K562 (cell line): Measurements from ENCODE around the gene MTF1. TPM values are rescaled to one million over a fixed set of nuclear protein-coding genes. Genes with fewer than 3 reads are reported as not detected.

Source experiments
- KDM1A ChIP-seq, 2 experiments: fragments of 450-650 bp; IDR thresholded peaks; 2 replicates each; pipeline ENCODE4 v1.6.1; 2016; ENCODE audit warnings: mild to moderate bottlenecking in 2 of 2
- LARP7 ChIP-seq: fragments of 450-650 bp; IDR thresholded peaks from 2 replicates; pipeline ENCODE4 v1.6.1; 2016
- PURB ChIP-seq: sonication (generic); formaldehyde crosslinking; IDR thresholded peaks from 2 replicates; pipeline ENCODE4 v1.9.0; 2021; ENCODE audit warnings: low read depth, mild to moderate bottlenecking, missing genetic modification reagents
- SMAD1 ChIP-seq: fragments of 150-350 bp; IDR thresholded peaks from 2 replicates; pipeline ENCODE4 v1.6.1; 2014; ENCODE audit warnings: low read length, low read depth; ENCODE audit not compliant: partially characterized antibody
- SMARCB1 ChIP-seq: IDR thresholded peaks from 2 replicates; pipeline ENCODE4 v1.6.1; 2011; ENCODE audit warnings: improper control_type of control experiment, low read depth; ENCODE audit not compliant: insufficient read length
- STAG1 ChIP-seq: sonication (generic); formaldehyde crosslinking; IDR thresholded peaks from 2 replicates; pipeline ENCODE4 v1.5.0; 2020; ENCODE audit warnings: missing genetic modification reagents, borderline replicate concordance
- STAT5A ChIP-seq: IDR thresholded peaks from 2 replicates; pipeline ENCODE4 v1.6.1; 2012; ENCODE audit warnings: low read length, inconsistent platforms, borderline replicate concordance
- U2AF1 ChIP-seq: fragments of 200-400 bp; formaldehyde crosslinking; optimal IDR thresholded peaks from 2 replicates; pipeline ENCODE3; 2017; ENCODE audit warnings: mild to moderate bottlenecking, low read depth, low read length, moderate library complexity
- ZNF165 ChIP-seq: fragments of 250-450 bp; sonication (Bioruptor Pico); IDR thresholded peaks from 2 replicates; pipeline ENCODE4 v1.4.0; 2020; ENCODE audit warnings: borderline replicate concordance
- ZNF197 ChIP-seq: fragments of 200-800 bp; sonication (Bioruptor generic); IDR thresholded peaks from 2 replicates; pipeline ENCODE4 v1.6.1; 2016; ENCODE audit warnings: low read depth, missing genetic modification characterization, missing compliant biosample characterization
- ZNF274 ChIP-seq: IDR thresholded peaks from 2 replicates; pipeline ENCODE4 v1.6.1; 2011; ENCODE audit warnings: low read depth, mild to moderate bottlenecking, low read length, moderate library complexity, borderline replicate concordance
- ZNF785 ChIP-seq: fragments of 250-450 bp; sonication (Bioruptor Pico); IDR thresholded peaks from 2 replicates; pipeline ENCODE4 v1.4.0; 2020; ENCODE audit warnings: mild to moderate bottlenecking
- polyA plus RNA-seq, 8 experiments: library from polyadenylated mRNA; depleted of rRNA in 4 of 8; stranded (reverse) in 5 of 8; unstranded in 3 of 8; fragments of >200 nt; fragmentation: Nextera tagmentation in 2 of 8; fragmentation: Illumina TruSeq in 1 of 8; extraction: Ambion mirVana in 2 of 8; extraction: Trizol in 1 of 8; gene quantifications; 2 replicates each; pipeline versions ENCODE4 v1.2.1 to v1.2.3, GENCODE V29; 2011 to 2014; ENCODE audit warnings: inconsistent platforms in 1 of 8, missing spikeins in 1 of 8
- total RNA-seq, 7 experiments: library from RNA; depleted of rRNA in 6 of 7; stranded (reverse); fragments of >200 nt in 6 of 7; fragmentation: Illumina TruSeq in 2 of 7; extraction: Trizol in 2 of 7; gene quantifications; 2 replicates each; pipeline versions ENCODE4 v1.2.1 to v1.2.3, GENCODE V29; 2011 to 2021; ENCODE audit warnings: low replicate concordance in 1 of 7
- TF ChIP-seq, protein P1 (sequence below): fragments of 200-600 bp; sonication (generic); IDR thresholded peaks from one replicate; pipeline ENCODE4 v1.6.1; 2012; ENCODE audit warnings: mild to moderate bottlenecking, low read depth, low read length, inconsistent platforms
- TF ChIP-seq, protein P2 (sequence below): fragments of 250-450 bp; sonication (Bioruptor Pico); IDR thresholded peaks from 2 replicates; pipeline ENCODE4 v1.5.0; 2020; ENCODE audit warnings: mild to moderate bottlenecking, borderline replicate concordance

Gene MTF1
- total and polyA plus RNA-seq, 9 of the 15 experiments (the other 6 are each of a cell fraction or from before 2014, with no cell fraction given) = 1.1 to 12.2 (median 4.3) TPM

- TF ChIP-seq, protein P1, sequence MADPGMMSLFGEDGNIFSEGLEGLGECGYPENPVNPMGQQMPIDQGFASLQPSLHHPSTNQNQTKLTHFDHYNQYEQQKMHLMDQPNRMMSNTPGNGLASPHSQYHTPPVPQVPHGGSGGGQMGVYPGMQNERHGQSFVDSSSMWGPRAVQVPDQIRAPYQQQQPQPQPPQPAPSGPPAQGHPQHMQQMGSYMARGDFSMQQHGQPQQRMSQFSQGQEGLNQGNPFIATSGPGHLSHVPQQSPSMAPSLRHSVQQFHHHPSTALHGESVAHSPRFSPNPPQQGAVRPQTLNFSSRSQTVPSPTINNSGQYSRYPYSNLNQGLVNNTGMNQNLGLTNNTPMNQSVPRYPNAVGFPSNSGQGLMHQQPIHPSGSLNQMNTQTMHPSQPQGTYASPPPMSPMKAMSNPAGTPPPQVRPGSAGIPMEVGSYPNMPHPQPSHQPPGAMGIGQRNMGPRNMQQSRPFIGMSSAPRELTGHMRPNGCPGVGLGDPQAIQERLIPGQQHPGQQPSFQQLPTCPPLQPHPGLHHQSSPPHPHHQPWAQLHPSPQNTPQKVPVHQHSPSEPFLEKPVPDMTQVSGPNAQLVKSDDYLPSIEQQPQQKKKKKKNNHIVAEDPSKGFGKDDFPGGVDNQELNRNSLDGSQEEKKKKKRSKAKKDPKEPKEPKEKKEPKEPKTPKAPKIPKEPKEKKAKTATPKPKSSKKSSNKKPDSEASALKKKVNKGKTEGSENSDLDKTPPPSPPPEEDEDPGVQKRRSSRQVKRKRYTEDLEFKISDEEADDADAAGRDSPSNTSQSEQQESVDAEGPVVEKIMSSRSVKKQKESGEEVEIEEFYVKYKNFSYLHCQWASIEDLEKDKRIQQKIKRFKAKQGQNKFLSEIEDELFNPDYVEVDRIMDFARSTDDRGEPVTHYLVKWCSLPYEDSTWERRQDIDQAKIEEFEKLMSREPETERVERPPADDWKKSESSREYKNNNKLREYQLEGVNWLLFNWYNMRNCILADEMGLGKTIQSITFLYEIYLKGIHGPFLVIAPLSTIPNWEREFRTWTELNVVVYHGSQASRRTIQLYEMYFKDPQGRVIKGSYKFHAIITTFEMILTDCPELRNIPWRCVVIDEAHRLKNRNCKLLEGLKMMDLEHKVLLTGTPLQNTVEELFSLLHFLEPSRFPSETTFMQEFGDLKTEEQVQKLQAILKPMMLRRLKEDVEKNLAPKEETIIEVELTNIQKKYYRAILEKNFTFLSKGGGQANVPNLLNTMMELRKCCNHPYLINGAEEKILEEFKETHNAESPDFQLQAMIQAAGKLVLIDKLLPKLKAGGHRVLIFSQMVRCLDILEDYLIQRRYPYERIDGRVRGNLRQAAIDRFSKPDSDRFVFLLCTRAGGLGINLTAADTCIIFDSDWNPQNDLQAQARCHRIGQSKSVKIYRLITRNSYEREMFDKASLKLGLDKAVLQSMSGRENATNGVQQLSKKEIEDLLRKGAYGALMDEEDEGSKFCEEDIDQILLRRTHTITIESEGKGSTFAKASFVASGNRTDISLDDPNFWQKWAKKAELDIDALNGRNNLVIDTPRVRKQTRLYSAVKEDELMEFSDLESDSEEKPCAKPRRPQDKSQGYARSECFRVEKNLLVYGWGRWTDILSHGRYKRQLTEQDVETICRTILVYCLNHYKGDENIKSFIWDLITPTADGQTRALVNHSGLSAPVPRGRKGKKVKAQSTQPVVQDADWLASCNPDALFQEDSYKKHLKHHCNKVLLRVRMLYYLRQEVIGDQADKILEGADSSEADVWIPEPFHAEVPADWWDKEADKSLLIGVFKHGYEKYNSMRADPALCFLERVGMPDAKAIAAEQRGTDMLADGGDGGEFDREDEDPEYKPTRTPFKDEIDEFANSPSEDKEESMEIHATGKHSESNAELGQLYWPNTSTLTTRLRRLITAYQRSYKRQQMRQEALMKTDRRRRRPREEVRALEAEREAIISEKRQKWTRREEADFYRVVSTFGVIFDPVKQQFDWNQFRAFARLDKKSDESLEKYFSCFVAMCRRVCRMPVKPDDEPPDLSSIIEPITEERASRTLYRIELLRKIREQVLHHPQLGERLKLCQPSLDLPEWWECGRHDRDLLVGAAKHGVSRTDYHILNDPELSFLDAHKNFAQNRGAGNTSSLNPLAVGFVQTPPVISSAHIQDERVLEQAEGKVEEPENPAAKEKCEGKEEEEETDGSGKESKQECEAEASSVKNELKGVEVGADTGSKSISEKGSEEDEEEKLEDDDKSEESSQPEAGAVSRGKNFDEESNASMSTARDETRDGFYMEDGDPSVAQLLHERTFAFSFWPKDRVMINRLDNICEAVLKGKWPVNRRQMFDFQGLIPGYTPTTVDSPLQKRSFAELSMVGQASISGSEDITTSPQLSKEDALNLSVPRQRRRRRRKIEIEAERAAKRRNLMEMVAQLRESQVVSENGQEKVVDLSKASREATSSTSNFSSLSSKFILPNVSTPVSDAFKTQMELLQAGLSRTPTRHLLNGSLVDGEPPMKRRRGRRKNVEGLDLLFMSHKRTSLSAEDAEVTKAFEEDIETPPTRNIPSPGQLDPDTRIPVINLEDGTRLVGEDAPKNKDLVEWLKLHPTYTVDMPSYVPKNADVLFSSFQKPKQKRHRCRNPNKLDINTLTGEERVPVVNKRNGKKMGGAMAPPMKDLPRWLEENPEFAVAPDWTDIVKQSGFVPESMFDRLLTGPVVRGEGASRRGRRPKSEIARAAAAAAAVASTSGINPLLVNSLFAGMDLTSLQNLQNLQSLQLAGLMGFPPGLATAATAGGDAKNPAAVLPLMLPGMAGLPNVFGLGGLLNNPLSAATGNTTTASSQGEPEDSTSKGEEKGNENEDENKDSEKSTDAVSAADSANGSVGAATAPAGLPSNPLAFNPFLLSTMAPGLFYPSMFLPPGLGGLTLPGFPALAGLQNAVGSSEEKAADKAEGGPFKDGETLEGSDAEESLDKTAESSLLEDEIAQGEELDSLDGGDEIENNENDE = no peak
- peak; percentile 50 for TF ChIP-seq SMARCB1
- no peak for TF ChIP-seq U2AF1
- TF ChIP-seq PURB (CRISPR knock-in tag) = no peak
- no peak for TF ChIP-seq ZNF274
- no peak for TF ChIP-seq LARP7
- no peak for TF ChIP-seq ZNF197
- no peak for TF ChIP-seq KDM1A (IDR thresholded peaks at IDR 0.05)
- 0 out of 2 replicates have a peak, but pooled peaks have one; percentile 48 for TF ChIP-seq ZNF165 (CRISPR knock-in tag)
- no peak; the same call in 1 of the 2 replicates for TF ChIP-seq STAG1 (CRISPR knock-in tag)
- no peak for TF ChIP-seq SMAD1
- TF ChIP-seq ZNF785 = no peak
- TF ChIP-seq STAT5A = no peak; the same call in 1 of the 2 replicates
- TF ChIP-seq, protein P2, sequence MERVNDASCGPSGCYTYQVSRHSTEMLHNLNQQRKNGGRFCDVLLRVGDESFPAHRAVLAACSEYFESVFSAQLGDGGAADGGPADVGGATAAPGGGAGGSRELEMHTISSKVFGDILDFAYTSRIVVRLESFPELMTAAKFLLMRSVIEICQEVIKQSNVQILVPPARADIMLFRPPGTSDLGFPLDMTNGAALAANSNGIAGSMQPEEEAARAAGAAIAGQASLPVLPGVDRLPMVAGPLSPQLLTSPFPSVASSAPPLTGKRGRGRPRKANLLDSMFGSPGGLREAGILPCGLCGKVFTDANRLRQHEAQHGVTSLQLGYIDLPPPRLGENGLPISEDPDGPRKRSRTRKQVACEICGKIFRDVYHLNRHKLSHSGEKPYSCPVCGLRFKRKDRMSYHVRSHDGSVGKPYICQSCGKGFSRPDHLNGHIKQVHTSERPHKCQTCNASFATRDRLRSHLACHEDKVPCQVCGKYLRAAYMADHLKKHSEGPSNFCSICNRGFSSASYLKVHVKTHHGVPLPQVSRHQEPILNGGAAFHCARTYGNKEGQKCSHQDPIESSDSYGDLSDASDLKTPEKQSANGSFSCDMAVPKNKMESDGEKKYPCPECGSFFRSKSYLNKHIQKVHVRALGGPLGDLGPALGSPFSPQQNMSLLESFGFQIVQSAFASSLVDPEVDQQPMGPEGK (CRISPR knock-in tag) = no peak; the same call in 1 of the 2 replicates
Observed at GRCh38 chr1:37859507-37860345, at the start of gene MTF1 (continued).
